Lower leg skin (tissue), 3 donors: ENCODE data around the gene TLR6.

Experiments
- POLR2A ChIP-seq, 2 donors: fragments of 450-650 bp; IDR thresholded peaks; one replicate each; pipeline ENCODE4 v1.6.1; 2016 to 2017; ENCODE audit warnings: antibody characterized with exemption in 2 of 2, mild to moderate bottlenecking in 1 of 2, moderate library complexity in 1 of 2
- TF ChIP-seq, protein P1 (sequence below), 3 donors: fragments of 450-650 bp; IDR thresholded peaks; one replicate each; pipeline ENCODE4 v1.5.1; 2016; ENCODE audit warnings: antibody characterized with exemption in 3 of 3, mild to moderate bottlenecking in 3 of 3, moderate library complexity in 2 of 3

DNA sequence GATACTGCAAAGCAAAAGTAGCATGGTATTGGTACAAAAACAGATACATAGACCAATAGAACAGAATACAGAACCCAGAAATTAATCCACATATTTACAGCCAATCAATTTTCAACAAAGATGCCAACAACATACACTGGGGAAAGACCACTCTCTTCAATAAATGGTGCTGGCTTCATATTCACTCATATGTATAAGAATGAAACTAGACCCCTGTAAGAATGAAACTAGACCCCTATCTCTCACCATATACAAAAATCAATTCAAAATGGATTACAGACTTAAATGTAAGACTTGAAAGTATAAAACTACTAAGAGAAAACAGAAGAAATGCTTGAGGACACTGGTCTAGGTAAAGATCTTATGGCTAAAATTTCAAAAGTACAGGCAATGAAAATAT is 19.3 kb downstream of the TLR6 start:
- TF ChIP-seq, protein P1, sequence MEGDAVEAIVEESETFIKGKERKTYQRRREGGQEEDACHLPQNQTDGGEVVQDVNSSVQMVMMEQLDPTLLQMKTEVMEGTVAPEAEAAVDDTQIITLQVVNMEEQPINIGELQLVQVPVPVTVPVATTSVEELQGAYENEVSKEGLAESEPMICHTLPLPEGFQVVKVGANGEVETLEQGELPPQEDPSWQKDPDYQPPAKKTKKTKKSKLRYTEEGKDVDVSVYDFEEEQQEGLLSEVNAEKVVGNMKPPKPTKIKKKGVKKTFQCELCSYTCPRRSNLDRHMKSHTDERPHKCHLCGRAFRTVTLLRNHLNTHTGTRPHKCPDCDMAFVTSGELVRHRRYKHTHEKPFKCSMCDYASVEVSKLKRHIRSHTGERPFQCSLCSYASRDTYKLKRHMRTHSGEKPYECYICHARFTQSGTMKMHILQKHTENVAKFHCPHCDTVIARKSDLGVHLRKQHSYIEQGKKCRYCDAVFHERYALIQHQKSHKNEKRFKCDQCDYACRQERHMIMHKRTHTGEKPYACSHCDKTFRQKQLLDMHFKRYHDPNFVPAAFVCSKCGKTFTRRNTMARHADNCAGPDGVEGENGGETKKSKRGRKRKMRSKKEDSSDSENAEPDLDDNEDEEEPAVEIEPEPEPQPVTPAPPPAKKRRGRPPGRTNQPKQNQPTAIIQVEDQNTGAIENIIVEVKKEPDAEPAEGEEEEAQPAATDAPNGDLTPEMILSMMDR (IDR thresholded peaks at IDR 0.05), result no peak
- no peak for TF ChIP-seq POLR2A (IDR thresholded peaks at IDR 0.05)
